Endometrial microvascular endothelial cells (primary cell): ENCODE data around the gene SLC6A9. TPM values are rescaled to one million over a fixed set of nuclear protein-coding genes. Genes with fewer than 3 reads are reported as not detected.

ENCODE experiments used
- in situ Hi-C: cut with HindIII; loops from 2 replicates; pipeline ENCODE4 v1.10.0; 2017; ENCODE audit warnings: low sequenced_read_pairs, low pct_unique_long_range_greater_than_20kb; ENCODE audit errors: inconsistent ontology term
- total RNA-seq: library from RNA; depleted of rRNA; stranded (reverse); fragments of >200 nt; gene quantifications from one replicate; pipeline ENCODE4 v1.2.3, GENCODE V29; 2015; ENCODE audit errors: inconsistent ontology term

Gene SLC6A9
- total RNA-seq: 0.28 TPM

GRCh38 chr1:44031252-44032169 is at the start of gene SLC6A9:
Gene SLC6A9, minus strand, starts transcription at chr1:44031462. Its CDS starts 7,185 bp downstream, at chr1:44024277.
- in situ Hi-C loops: no loop called here

- in situ Hi-C loops: no loop called here
Measured at GRCh38 chr1:44079566-44079965, 48.3 kb upstream of the SLC6A9 start.

- in situ Hi-C loops: no loop called here
Measured at GRCh38 chr1:44078104-44078503, 46.8 kb upstream of the SLC6A9 start.

GRCh38 chr1:44077421-44077820 is 46.2 kb upstream of the SLC6A9 start:
- in situ Hi-C loops: no loop called here

- in situ Hi-C loops: no loop called here
Measured at GRCh38 chr1:44076066-44076465, 44.8 kb upstream of the SLC6A9 start.

GRCh38 chr1:44074415-44074814 is 43.2 kb upstream of the SLC6A9 start:
- in situ Hi-C loops: no loop called here

GRCh38 chr1:44073528-44073927 is 42.3 kb upstream of the SLC6A9 start:
- in situ Hi-C loops: no loop called here

- in situ Hi-C loops: no loop called here
Measured at GRCh38 chr1:44072821-44073220, 41.6 kb upstream of the SLC6A9 start.

GRCh38 chr1:44072204-44072603 is 40.9 kb upstream of the SLC6A9 start:
- in situ Hi-C loops: no loop called here

- in situ Hi-C loops: no loop called here
Measured at GRCh38 chr1:44071461-44071860, 40.2 kb upstream of the SLC6A9 start.

- in situ Hi-C loops: no loop called here
Measured at GRCh38 chr1:44068442-44068921, 37.2 kb upstream of the SLC6A9 start.

- in situ Hi-C loops: no loop called here
Measured at GRCh38 chr1:44067266-44068250, 36.3 kb upstream of the SLC6A9 start.

GRCh38 chr1:44062656-44063179 is 31.5 kb upstream of the SLC6A9 start:
- in situ Hi-C loops: no loop called here

GRCh38 chr1:44061857-44062256 is 30.6 kb upstream of the SLC6A9 start:
- in situ Hi-C loops: no loop called here

- in situ Hi-C loops: no loop called here
Measured at GRCh38 chr1:44060830-44061267, 29.6 kb upstream of the SLC6A9 start.

- in situ Hi-C loops: no loop called here
Measured at GRCh38 chr1:44059664-44060355, 28.5 kb upstream of the SLC6A9 start.

- in situ Hi-C loops: no loop called here
Measured at GRCh38 chr1:44059212-44059611, 27.9 kb upstream of the SLC6A9 start.

GRCh38 chr1:44057293-44057692 is 26.0 kb upstream of the SLC6A9 start:
- in situ Hi-C loops: no loop called here
